Astrocyte of the spinal cord (primary cell): ENCODE data around the gene JAG2.

Experiments used
- DNase-seq: peaks from one replicate; pipeline ENCODE4 v3.0.0; 2011; ENCODE audit warnings: low read depth, low spot score
- H3K4me3 ChIP-seq: 2 replicates; pipeline ENCODE4 v1.5.1; 2011; ENCODE audit warnings: low read depth, mild to moderate bottlenecking, low read length, moderate library complexity
- CTCF ChIP-seq: IDR thresholded peaks from 2 replicates; pipeline ENCODE4 v1.5.1; 2012; ENCODE audit warnings: low read depth, mild to moderate bottlenecking, low read length, inconsistent platforms
- in situ Hi-C: cut with HindIII; loops from 2 replicates; pipeline ENCODE4 v1.10.0; 2017; ENCODE audit warnings: low sequenced_read_pairs

Gene JAG2

GRCh38 chr14:105126981-105127329 is 41.6 kb downstream of the JAG2 start:
- no peak for TF ChIP-seq CTCF
- no peak for DNase-seq
- in situ Hi-C loops = no loop called here
- no peak overlapping the region for H3K4me3 ChIP-seq

- no peak for DNase-seq
- in situ Hi-C loops = no loop called here
- H3K4me3 ChIP-seq = no peak overlapping the region
- no peak for TF ChIP-seq CTCF
These were observed 42.2 kb downstream of the JAG2 start for GRCh38 chr14:105126126-105126980.

- DNase-seq = no peak
- in situ Hi-C loops = no loop called here
- no peak for TF ChIP-seq CTCF
- H3K4me3 ChIP-seq = no peak overlapping the region
These were observed 43.8 kb downstream of the JAG2 start for GRCh38 chr14:105124823-105125222.

- in situ Hi-C loops = no loop called here
- TF ChIP-seq CTCF = no peak
- no peak for DNase-seq
- no peak overlapping the region for H3K4me3 ChIP-seq
These were observed 44.4 kb downstream of the JAG2 start for GRCh38 chr14:105123981-105124765.

GRCh38 chr14:105123064-105123665 is 45.4 kb downstream of the JAG2 start:
- in situ Hi-C loops = no loop called here
- DNase-seq = no peak
- H3K4me3 ChIP-seq = no peak overlapping the region
- TF ChIP-seq CTCF = no peak

- H3K4me3 ChIP-seq = no peak overlapping the region
- no peak for TF ChIP-seq CTCF
- DNase-seq = no peak
- in situ Hi-C loops = no loop called here
These were observed 48.5 kb downstream of the JAG2 start for GRCh38 chr14:105120056-105120455.
